Ecto neural progenitor cell (in vitro differentiated cells): ENCODE measurements around the gene TUBB2A.
"Not testable (repeated sequence)": the region's sequence is repeated elsewhere in the genome, so short reads cannot be mapped to it uniquely, and the experiment has no call there.

Experiments used
- DNase-seq: peaks from one replicate; pipeline ENCODE4 v3.0.0-alpha.2; 2018; ENCODE audit warnings: low spot score

Gene TUBB2A

DNA sequence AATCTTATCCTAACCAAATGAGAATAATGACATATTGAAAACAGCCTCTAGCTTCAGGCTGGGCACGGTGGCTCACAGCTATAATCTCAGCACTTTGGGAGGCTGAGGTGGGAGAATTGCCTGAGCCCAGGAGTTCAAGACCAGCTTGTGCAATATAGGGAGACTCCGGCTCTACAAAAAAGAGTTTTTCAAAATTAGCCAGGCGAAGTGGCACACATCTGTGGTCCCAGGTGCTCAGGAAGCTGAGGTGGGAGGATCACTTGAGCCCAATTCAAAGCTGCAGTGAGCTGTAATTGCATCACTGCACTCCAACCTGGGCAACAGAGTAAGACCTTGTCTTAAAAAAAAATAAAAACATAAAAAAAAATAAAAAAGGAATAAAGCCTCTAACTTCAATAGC is 4.7 kb downstream of the TUBB2A start:
- DNase-seq, result no peak

GRCh38 chr6:3151691-3152090 is 5.7 kb downstream of the TUBB2A start:
- DNase-seq, result no peak

GRCh38 chr6:3147914-3148757 is 9.2 kb downstream of the TUBB2A start:
- no peak for DNase-seq

DNA sequence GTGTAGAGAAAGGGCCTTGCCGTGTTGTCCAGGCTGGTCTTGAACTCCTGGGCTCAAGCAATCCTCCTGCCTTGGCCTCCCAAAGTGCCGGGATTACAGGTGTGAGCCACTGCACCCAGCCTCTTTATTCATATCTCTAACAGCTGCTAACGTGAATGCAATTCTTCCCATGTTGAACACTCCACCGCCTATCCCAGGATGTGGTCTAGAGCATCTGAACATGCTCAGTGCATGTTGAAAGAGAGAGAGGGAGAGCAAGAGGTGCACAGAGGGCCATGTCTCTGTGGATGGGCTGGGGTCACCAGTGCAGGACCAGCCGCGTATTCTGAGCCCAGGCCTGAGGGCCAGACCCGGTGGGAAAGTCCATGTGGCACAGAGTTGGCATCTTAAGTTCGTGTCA is 12.8 kb downstream of the TUBB2A start:
- no peak for DNase-seq

GRCh38 chr6:3143158-3143557 is 14.2 kb downstream of the TUBB2A start:
- DNase-seq, result no peak

DNA sequence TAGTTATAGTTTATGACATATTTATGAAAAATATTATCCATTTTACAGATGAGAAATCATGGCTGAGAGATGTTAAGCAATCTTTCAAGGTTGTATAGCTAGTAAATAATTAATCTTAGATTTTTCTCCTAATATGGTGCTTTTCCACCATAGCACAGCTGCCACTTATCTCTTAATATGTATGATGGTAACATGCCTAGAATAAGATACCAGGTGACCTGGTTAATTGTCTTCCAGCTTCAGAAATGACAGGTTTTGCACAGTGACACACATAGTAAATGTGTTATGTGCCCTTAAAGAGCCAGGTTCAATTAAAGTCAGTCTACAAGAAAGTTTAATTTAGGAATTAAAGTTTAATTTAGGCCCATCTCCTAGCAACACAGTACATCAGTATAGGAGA is 14.8 kb downstream of the TUBB2A start:
- DNase-seq, result no peak

DNA sequence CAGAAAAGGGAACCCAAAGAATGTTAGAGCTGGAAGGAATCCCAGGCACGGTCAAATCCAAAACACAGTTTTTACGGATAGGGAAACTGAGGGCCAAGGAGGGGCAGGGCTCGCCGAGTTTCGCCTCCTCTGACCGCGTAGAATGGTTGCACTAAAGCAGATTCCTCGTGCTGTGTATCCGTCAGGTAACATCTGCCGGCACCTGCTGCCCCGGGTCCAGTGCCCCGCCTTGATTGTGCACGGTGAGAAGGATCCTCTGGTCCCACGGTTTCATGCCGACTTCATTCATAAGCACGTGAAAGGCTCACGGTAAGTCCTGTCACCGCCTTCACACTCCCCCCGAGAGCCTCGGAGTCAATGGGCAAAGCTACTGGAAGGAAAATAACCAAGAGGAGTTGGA is 17.1 kb downstream of the TUBB2A start:
- DNase-seq, result no peak

GRCh38 chr6:3139090-3139903 is 18.0 kb downstream of the TUBB2A start:
- DNase-seq, result no peak

- DNase-seq, result no peak
Observed at GRCh38 chr6:3138341-3138740, 19.0 kb downstream of the TUBB2A start.

GRCh38 chr6:3137873-3138272 is 19.5 kb downstream of the TUBB2A start:
- DNase-seq, result not testable (repeated sequence)

- DNase-seq, result no peak
Observed at GRCh38 chr6:3137057-3137777, 20.1 kb downstream of the TUBB2A start.

DNA sequence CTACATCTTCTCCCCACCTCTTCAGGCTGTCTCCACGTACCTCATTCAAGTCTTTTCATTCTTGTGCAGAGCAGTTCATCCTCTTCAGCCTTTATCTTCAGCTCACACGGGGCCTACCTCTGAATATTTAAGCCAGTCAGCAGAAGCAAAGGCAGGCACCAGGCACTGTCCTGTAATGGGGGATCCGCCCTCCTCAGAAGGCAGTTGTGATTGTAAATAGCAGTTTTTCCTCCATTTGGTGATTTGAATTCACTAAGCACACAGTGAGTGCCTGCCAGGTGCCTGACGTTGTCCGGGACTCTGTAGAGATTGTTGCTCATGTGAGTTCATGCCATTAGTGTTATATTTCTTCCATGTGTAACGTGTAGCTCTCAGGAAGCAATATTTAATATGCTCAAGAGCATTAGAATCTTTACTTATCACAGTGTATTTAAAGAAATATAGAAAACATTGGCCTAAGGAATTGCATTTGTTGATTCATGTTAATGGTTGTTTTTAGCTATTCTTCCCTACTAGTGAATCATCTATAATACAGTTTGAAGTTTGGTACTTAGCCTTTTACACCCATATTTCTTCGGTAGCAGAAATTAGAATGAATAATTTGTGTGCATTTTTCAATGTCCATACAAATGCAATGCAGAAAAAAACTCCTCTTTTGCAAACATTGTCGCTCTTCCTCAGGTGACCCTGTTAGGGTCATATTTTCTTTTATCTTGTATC is 20.9 kb downstream of the TUBB2A start:
- no peak for DNase-seq

DNA sequence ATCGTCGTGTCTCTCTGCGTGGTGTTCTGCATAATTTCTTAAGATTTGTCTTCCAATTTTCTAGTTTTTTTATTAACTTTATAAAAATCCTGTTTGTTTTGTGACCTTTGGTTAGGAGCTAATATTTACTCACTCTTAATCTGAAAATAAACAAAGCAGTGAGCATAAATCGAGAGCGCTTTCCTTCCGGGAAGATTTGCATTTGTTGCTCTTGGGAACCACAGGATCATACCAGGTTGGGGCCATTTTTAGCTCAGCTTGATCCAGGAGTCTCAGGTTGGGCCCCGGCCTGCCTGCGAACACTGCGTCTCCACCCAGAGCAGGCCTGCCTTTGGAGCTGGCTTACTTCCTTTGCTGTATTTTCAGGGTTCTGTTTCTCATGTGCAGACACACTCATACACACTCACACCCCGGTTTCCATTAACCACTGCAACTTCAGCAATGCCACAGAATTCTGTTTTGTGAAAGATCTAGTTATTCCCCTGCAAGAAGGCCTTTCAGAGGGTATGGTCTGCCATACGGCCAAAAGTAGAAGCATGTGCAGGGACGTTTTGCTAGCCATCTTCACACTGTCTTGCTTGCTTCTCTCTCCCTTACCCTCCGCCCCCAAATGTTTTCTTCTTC is 21.6 kb downstream of the TUBB2A start:
- no peak for DNase-seq

- no peak for DNase-seq
Observed at GRCh38 chr6:3133515-3133914, 23.8 kb downstream of the TUBB2A start.

DNA sequence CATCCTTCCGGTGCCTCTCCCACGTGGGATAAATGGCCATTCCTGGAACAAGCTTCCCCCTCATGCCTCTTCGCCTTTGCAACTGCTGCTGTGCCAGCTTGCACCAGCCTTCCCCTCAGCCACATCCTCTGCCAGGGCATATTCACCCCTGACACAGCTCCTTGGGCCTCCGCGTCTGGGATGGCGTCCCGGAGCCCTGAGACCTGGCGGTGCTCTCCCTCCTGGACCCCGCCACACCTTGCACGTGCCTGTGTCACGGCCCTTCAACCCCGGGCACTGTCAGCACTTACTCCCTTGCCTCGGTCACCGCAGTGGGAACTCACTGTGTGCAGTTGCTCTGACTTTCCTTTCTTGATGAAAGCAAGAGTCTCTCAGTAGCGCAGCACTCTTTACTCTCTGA is 25.6 kb downstream of the TUBB2A start:
- DNase-seq, result no peak

DNA sequence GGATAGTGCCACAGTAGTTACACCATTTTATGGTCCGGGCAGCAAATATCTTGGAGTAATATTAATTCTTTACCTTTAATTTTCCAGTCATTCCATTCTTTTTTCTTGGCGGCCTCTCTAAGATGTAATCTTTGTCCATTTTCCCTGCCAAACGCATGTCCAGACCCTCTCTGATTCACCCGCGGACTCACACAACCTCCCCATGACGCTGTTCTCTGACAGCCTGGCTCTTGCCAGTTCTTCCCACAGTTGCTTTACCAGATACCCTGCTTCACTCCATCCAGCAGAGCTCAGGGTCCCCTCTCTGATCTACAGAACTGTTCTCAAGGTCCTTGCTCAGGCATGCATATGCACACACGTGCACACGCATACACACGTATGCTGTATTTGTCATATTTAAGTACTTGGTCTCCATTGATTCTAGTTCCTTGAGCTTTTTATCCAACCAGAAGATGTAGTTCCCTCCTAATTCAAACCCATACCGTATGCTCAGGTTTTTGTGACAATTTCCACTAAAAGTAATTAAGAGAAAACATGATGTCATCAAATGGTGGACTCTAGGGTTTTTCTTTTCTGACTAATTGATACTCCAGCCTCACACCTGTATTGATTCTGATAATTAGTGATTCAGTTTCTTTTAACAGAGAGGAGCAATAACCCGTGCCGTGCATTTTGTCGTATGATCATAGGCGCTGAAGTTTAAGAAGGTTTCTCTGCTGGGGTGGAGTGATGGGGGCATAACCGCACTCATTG is 28.8 kb downstream of the TUBB2A start:
- DNase-seq, result no peak

- DNase-seq, result no peak
Observed at GRCh38 chr6:3125815-3126214, 31.5 kb downstream of the TUBB2A start.

GRCh38 chr6:3124667-3125066 is 32.7 kb downstream of the TUBB2A start:
- no peak for DNase-seq

GRCh38 chr6:3122823-3123182 is 34.5 kb downstream of the TUBB2A start:
- DNase-seq, result no peak

DNA sequence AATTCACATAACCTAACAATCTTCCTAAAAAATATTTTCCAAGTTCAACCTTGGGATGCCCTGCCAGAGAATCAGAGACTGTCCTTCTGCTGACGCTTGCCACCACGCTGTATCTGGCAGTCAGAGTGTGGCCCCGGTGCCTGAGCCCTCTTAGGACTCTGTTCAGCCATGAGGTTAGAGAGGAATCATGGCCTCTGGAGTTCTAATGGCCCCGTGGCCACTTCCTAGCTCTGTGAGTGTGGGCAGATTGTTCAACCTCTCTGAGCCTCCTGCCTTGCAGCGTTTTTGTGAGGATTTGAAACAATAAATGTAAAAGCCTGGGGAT is 36.6 kb downstream of the TUBB2A start:
- no peak for DNase-seq
